Osteocyte (in vitro differentiated cells): Measurements from ENCODE around the gene KRT12. TPM values are rescaled to one million over a fixed set of nuclear protein-coding genes. Genes with fewer than 3 reads are reported as not detected.

Experiments used
- DNase-seq: peaks from one replicate; pipeline ENCODE4 v3.0.0; 2021; ENCODE audit warnings: mixed read lengths; ENCODE audit not compliant: unreplicated experiment; ENCODE audit errors: extremely low spot score
- H3K27ac Mint-ChIP-seq: one replicate; pipeline ENCODE4 v1.8.0; 2021; ENCODE audit warnings: mild to moderate bottlenecking, mixed read lengths; ENCODE audit not compliant: unreplicated experiment
- H3K27me3 Mint-ChIP-seq: one replicate; pipeline ENCODE4 v1.8.0; 2021; ENCODE audit warnings: mixed read lengths; ENCODE audit not compliant: unreplicated experiment
- H3K36me3 Mint-ChIP-seq: one replicate; pipeline ENCODE4 v1.8.0; 2021; ENCODE audit warnings: mixed read lengths; ENCODE audit not compliant: unreplicated experiment
- H3K4me1 Mint-ChIP-seq: one replicate; pipeline ENCODE4 v1.8.0; 2021; ENCODE audit warnings: mixed read lengths; ENCODE audit not compliant: unreplicated experiment
- H3K4me3 Mint-ChIP-seq: one replicate; pipeline ENCODE4 v1.8.0; 2021; ENCODE audit warnings: mild to moderate bottlenecking, moderate library complexity, mixed read lengths; ENCODE audit not compliant: unreplicated experiment
- H3K9me3 Mint-ChIP-seq: one replicate; pipeline ENCODE4 v1.8.0; 2021; ENCODE audit warnings: mixed read lengths; ENCODE audit not compliant: unreplicated experiment
- total RNA-seq: library from RNA; stranded (reverse); gene quantifications from 2 replicates; pipeline ENCODE4 v1.2.1, GENCODE V29; 2021
- TF ChIP-seq, protein P1 (sequence below): fragments of 200-600 bp; sonication (generic); IDR thresholded peaks from 2 replicates; pipeline ENCODE4 v1.5.0; 2021; ENCODE audit warnings: antibody characterized with exemption, mild to moderate bottlenecking, moderate library complexity

The KRT12 gene
- total RNA-seq, 1 donor from 2014 or later: not detected

GRCh38 chr17:40906613-40907012, 39.6 kb upstream of the KRT12 start:
- no peak overlapping the region for H3K4me3 Mint-ChIP-seq
- H3K4me1 Mint-ChIP-seq: peaks cover 43% of the 10 kb centered on the region
- H3K9me3 Mint-ChIP-seq: no peaks in the 10 kb centered on the region
- TF ChIP-seq, protein P1, sequence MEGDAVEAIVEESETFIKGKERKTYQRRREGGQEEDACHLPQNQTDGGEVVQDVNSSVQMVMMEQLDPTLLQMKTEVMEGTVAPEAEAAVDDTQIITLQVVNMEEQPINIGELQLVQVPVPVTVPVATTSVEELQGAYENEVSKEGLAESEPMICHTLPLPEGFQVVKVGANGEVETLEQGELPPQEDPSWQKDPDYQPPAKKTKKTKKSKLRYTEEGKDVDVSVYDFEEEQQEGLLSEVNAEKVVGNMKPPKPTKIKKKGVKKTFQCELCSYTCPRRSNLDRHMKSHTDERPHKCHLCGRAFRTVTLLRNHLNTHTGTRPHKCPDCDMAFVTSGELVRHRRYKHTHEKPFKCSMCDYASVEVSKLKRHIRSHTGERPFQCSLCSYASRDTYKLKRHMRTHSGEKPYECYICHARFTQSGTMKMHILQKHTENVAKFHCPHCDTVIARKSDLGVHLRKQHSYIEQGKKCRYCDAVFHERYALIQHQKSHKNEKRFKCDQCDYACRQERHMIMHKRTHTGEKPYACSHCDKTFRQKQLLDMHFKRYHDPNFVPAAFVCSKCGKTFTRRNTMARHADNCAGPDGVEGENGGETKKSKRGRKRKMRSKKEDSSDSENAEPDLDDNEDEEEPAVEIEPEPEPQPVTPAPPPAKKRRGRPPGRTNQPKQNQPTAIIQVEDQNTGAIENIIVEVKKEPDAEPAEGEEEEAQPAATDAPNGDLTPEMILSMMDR: no peak
- no peaks in the 10 kb centered on the region for H3K36me3 Mint-ChIP-seq
- no peak overlapping the region for H3K27ac Mint-ChIP-seq
- no peak for DNase-seq
- H3K27me3 Mint-ChIP-seq: no peaks in the 10 kb centered on the region

DNA sequence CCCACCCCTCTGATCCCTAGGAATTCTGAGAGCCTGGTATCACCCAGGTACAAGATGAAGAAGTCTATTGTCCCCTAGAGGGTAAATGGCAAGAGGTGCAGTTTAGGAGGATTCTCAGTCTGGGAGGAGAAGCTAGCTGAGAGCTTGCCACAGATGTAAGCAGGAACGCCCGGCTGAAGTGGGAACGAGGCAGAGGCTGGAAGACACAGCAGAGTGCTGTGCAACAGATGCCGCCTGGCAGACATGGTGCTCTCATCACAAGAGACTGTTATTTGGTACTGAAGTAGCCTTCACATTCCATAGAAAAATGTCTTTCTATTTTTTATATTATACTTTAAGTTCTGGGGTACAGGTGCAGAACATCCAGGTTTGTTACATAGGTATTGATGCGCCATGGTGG, 38.3 kb upstream of the KRT12 start:
- no peak for DNase-seq
- Mint-ChIP-seq H3K4me3 (no peak overlapping the region), H3K27me3 (no peaks in the 10 kb centered on the region)

GRCh38 chr17:40903129-40903847, 36.3 kb upstream of the KRT12 start:
- Mint-ChIP-seq H3K27ac (peak overlapping the region; percentile 1), H3K27me3 (peaks cover 2% of the 10 kb centered on the region), H3K9me3 (no peaks in the 10 kb centered on the region), H3K4me3 (peak overlapping the region; percentile 8), H3K4me1 (peaks cover 19% of the 10 kb centered on the region), H3K36me3 (no peaks in the 10 kb centered on the region)
- DNase-seq: no peak
- TF ChIP-seq, protein P1: no peak

More for the DNA sequence above, 38.3 kb upstream of the KRT12 start:
- Mint-ChIP-seq H3K36me3 (no peaks in the 10 kb centered on the region), H3K27ac (no peak overlapping the region), H3K4me1 (peaks cover 34% of the 10 kb centered on the region), H3K9me3 (no peaks in the 10 kb centered on the region)
- TF ChIP-seq, protein P1: no peak

DNA sequence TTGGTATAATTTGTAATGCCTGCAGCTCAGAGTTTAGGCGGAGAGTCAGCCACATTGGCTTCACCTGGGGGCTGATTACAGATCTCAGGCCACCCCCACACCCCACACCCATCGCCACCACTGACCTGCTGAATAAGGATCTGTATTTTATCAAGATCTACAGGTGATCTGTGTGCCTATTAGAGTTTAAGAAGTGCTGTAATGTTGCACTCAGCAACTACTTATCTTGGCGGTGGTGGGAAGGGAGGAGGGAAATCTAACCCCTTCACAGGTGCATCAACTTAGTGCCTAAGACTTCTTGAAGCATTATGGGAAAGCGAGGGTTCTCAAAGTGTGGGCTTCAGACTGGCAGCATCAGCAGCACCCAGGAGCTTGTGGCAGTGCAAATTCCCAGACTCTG, 35.5 kb upstream of the KRT12 start:
- H3K9me3 Mint-ChIP-seq: no peaks in the 10 kb centered on the region
- no peaks in the 10 kb centered on the region for H3K36me3 Mint-ChIP-seq
- peaks cover 2% of the 10 kb centered on the region for H3K27me3 Mint-ChIP-seq
- no peak overlapping the region for H3K27ac Mint-ChIP-seq
- TF ChIP-seq, protein P1: no peak
- H3K4me1 Mint-ChIP-seq: peaks cover 19% of the 10 kb centered on the region
- H3K4me3 Mint-ChIP-seq: no peak overlapping the region
- DNase-seq: no peak

DNA sequence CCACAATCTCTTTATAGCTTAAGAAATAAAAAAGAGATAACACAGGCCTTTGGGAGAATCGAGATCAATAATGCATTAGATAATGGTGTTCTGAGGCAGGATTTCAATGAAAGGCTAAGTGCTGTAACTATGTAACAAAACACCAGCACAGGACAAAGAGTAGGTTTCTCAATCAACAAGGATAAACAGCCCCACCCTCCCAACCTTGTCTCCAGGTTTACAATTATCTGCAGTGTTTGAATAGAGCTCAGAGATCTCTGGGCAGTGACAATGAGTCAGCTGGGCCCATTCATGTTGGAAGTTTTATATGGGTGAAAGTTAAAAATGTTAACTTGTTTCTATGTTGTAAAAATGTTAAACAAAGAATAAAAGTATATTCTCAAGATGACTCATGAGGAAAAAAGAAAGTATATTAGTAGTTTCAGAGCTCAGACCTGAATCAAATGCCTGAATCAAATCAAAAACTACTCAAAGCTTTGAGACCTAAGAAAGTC, 35.0 kb upstream of the KRT12 start:
- Mint-ChIP-seq H3K27ac (no peak overlapping the region), H3K4me3 (no peak overlapping the region), H3K36me3 (no peaks in the 10 kb centered on the region), H3K27me3 (peaks cover 2% of the 10 kb centered on the region), H3K9me3 (no peaks in the 10 kb centered on the region), H3K4me1 (peaks cover 19% of the 10 kb centered on the region)
- no peak for DNase-seq
- TF ChIP-seq, protein P1: no peak
